Suppressor macrophage (primary cell): ENCODE data around the gene DPY19L3.
"Not testable (repeated sequence)": the region's sequence is repeated elsewhere in the genome, so short reads cannot be mapped to it uniquely, and the experiment has no call there.

Source experiments
- DNase-seq, 4 experiments: peaks; one replicate each; pipeline ENCODE4 v3.0.0-alpha.2; 2020 to 2022
- total RNA-seq, 17 experiments: gene quantifications; one replicate each; lab custom pipeline; 2026; ENCODE audit warnings: mixed read lengths in 6 of 17, inconsistent platforms in 3 of 17; lab: John Stamatoyannopoulos, UW

DPY19L3 gene
- total RNA-seq, result 3.5 to 34.6 (median 20.9) reads per million in 17 experiments

GRCh38 chr19:32405431-32406160 lies at the start of gene DPY19L3:
DPY19L3 (plus strand) TSS chr19:32405770; CDS start chr19:32408254, 2,484 bp downstream.
- DNase-seq, result peak; percentile 96 to 97 (median 96)

- peak in 1 of 4 experiments; percentile 34 for DNase-seq
Observed at GRCh38 chr19:32357720-32358119, 47.9 kb upstream of the DPY19L3 start.

GRCh38 chr19:32358321-32358720 lies 47.2 kb upstream of the DPY19L3 start:
- no peak for DNase-seq

- DNase-seq, result no peak
Observed at GRCh38 chr19:32359581-32359980, 46.0 kb upstream of the DPY19L3 start.

GRCh38 chr19:32361574-32362317 lies 43.8 kb upstream of the DPY19L3 start:
- no peak for DNase-seq

- DNase-seq, result no peak
Observed at GRCh38 chr19:32362318-32362691, 43.3 kb upstream of the DPY19L3 start.

GRCh38 chr19:32363175-32363574 lies 42.4 kb upstream of the DPY19L3 start:
- peak in 1 of 4 experiments; percentile 27 for DNase-seq

GRCh38 chr19:32363632-32364031 lies 41.9 kb upstream of the DPY19L3 start:
- no peak for DNase-seq

GRCh38 chr19:32364040-32364439 lies 41.5 kb upstream of the DPY19L3 start:
- no peak for DNase-seq

- no peak for DNase-seq
Observed at GRCh38 chr19:32367063-32367462, 38.5 kb upstream of the DPY19L3 start.

- DNase-seq, result no peak
Observed at GRCh38 chr19:32367948-32368536, 37.5 kb upstream of the DPY19L3 start.

GRCh38 chr19:32368787-32369186 lies 36.8 kb upstream of the DPY19L3 start:
- no peak for DNase-seq

GRCh38 chr19:32372726-32373517 lies 32.6 kb upstream of the DPY19L3 start:
- DNase-seq, result no peak

GRCh38 chr19:32373585-32374295 lies 31.8 kb upstream of the DPY19L3 start:
- no peak for DNase-seq

GRCh38 chr19:32374362-32374761 lies 31.2 kb upstream of the DPY19L3 start:
- DNase-seq, result not testable (repeated sequence)

- not testable (repeated sequence) for DNase-seq
Observed at GRCh38 chr19:32377088-32377487, 28.5 kb upstream of the DPY19L3 start.

GRCh38 chr19:32380269-32380668 lies 25.3 kb upstream of the DPY19L3 start:
- no peak for DNase-seq

GRCh38 chr19:32387701-32388392 lies 17.7 kb upstream of the DPY19L3 start:
- DNase-seq, result no peak

GRCh38 chr19:32388393-32388855 lies 17.1 kb upstream of the DPY19L3 start:
- DNase-seq, result no peak

GRCh38 chr19:32392901-32393300 lies 12.7 kb upstream of the DPY19L3 start:
- no peak for DNase-seq

GRCh38 chr19:32396046-32396652 lies 9.4 kb upstream of the DPY19L3 start:
- DNase-seq, result no peak
